H1 (cell line): ENCODE data around the gene MPP3. TPM values are rescaled to one million over a fixed set of nuclear protein-coding genes. Genes with fewer than 3 reads are reported as not detected.

Source experiments
- CTCF ChIA-PET: fragments of 300-600 bp; sonication (Branson Sonifier 250); formaldehyde crosslinking; loops from one replicate; lab custom pipeline; 2021; ENCODE audit not compliant: partially characterized antibody; lab: Charles Lee
- POLR2A ChIA-PET: fragments of 300-600 bp; sonication (Branson Sonifier 250); formaldehyde crosslinking; loops from one replicate; lab custom pipeline; 2021; ENCODE audit warnings: inconsistent platforms; ENCODE audit not compliant: partially characterized antibody; lab: Charles Lee
- DNase-seq, 2 experiments: peaks; one replicate each; pipeline versions ENCODE4 v3.0.0 to v3.0.0-alpha.2; 2010 to 2022; ENCODE audit warnings: low spot score in 2 of 2, low read depth in 1 of 2, mixed read lengths in 1 of 2
- FAIRE-seq: peaks from 2 replicates; lab custom pipeline; 2011; peaks lifted over from hg19 to GRCh38; lab: Jason Lieb, UNC
- H2AFZ ChIP-seq: 2 replicates; pipeline ENCODE4 v1.8.1; 2012; ENCODE audit warnings: low read length, inconsistent platforms
- H2AK5ac ChIP-seq: 2 replicates; pipeline ENCODE4 v1.6.1; 2013; ENCODE audit warnings: low read depth, low read length
- H2BK120ac ChIP-seq: replicated peaks from 2 replicates; pipeline ENCODE3; 2013; ENCODE audit warnings: low read depth, low read length, inconsistent platforms
- H2BK12ac ChIP-seq: 2 replicates; pipeline ENCODE4 v1.6.1; 2013; ENCODE audit warnings: low read depth, low read length
- H2BK15ac ChIP-seq: 2 replicates; pipeline ENCODE4 v1.6.1; 2013; ENCODE audit warnings: low read length
- H2BK20ac ChIP-seq: 2 replicates; pipeline ENCODE4 v1.6.1; 2013; ENCODE audit warnings: low read length
- H2BK5ac ChIP-seq: 2 replicates; pipeline ENCODE4 v1.6.1; 2013; ENCODE audit warnings: low read depth, low read length
- H3K14ac ChIP-seq: 2 replicates; pipeline ENCODE4 v1.6.1; 2013; ENCODE audit warnings: inconsistent platforms; ENCODE audit not compliant: insufficient read length
- H3K18ac ChIP-seq: 2 replicates; pipeline ENCODE4 v1.6.1; 2013; ENCODE audit warnings: low read length; ENCODE audit errors: extremely low read depth
- H3K23ac ChIP-seq: 2 replicates; pipeline ENCODE4 v1.6.1; 2013; ENCODE audit warnings: inconsistent platforms; ENCODE audit not compliant: insufficient read length
- H3K23me2 ChIP-seq: 2 replicates; pipeline ENCODE4 v1.6.1; 2013; ENCODE audit warnings: low read depth, low read length
- H3K27ac ChIP-seq: 2 replicates; pipeline ENCODE4 v1.6.1; 2011; ENCODE audit warnings: low read depth, low read length, inconsistent platforms
- H3K27me3 ChIP-seq, 4 experiments: replicated peaks in 1 of 4; 1 replicate in 1 of 4; 2 replicates in 3 of 4; pipeline versions ENCODE4 v1.6.1 to v1.8.1; 2011 to 2013; ENCODE audit warnings: low read length in 3 of 4, mild to moderate bottlenecking in 3 of 4, inconsistent platforms in 2 of 4, mixed read lengths in 2 of 4, moderate library complexity in 1 of 4; ENCODE audit not compliant: control insufficient read depth in 3 of 4, insufficient read depth in 3 of 4; ENCODE audit errors: extremely low read depth in 1 of 4
- H3K36me3 ChIP-seq, 4 experiments: 2 replicates each; pipeline versions ENCODE4 v1.6.1 to v1.8.1; 2011 to 2013; ENCODE audit warnings: mild to moderate bottlenecking in 4 of 4, low read length in 3 of 4, moderate library complexity in 2 of 4, control low read depth in 1 of 4, inconsistent platforms in 1 of 4; ENCODE audit not compliant: insufficient read depth in 4 of 4, control insufficient read depth in 2 of 4
- H3K4ac ChIP-seq: replicated peaks from 2 replicates; pipeline ENCODE3; 2013; ENCODE audit warnings: low read length, low read depth, mixed read lengths, inconsistent platforms; ENCODE audit not compliant: insufficient read length
- H3K4me1 ChIP-seq, 4 experiments: replicated peaks in 1 of 4; 1 replicate in 1 of 4; 2 replicates in 3 of 4; pipeline versions ENCODE4 v1.6.1 to v1.8.1; 2011 to 2013; ENCODE audit warnings: low read length in 3 of 4, inconsistent platforms in 2 of 4, mixed read lengths in 1 of 4; ENCODE audit not compliant: insufficient read depth in 4 of 4, control insufficient read depth in 3 of 4
- H3K4me2 ChIP-seq, 2 experiments: 2 replicates each; pipeline versions ENCODE4 v1.6.1 to v1.8.1; 2011 to 2013; ENCODE audit warnings: low read depth in 2 of 2, low read length in 2 of 2, control low read depth in 1 of 2, inconsistent platforms in 1 of 2, mild to moderate bottlenecking in 1 of 2; ENCODE audit not compliant: insufficient read depth in 1 of 2
- H3K4me3 ChIP-seq, 4 experiments: fragments of 200-600, 300-600 bp in 1 of 4; sonication (generic), shearing (Covaris generic), sonication (Bioruptor Twin) in 1 of 4; 2 replicates each; pipeline versions ENCODE4 v1.5.1 to v1.8.1; 2011 to 2016; ENCODE audit warnings: low read length in 4 of 4, low read depth in 3 of 4, control low read depth in 2 of 4, inconsistent platforms in 2 of 4, mild to moderate bottlenecking in 2 of 4, mixed read lengths in 1 of 4, moderate library complexity in 1 of 4; ENCODE audit not compliant: insufficient read depth in 2 of 4; ENCODE audit errors: extremely low read depth in 1 of 4
- H3K56ac ChIP-seq: replicated peaks from 2 replicates; pipeline ENCODE3; 2013; ENCODE audit warnings: low read depth, mild to moderate bottlenecking, mixed read lengths, low read length, inconsistent platforms; ENCODE audit not compliant: insufficient read length
- H3K79me1 ChIP-seq: 2 replicates; pipeline ENCODE4 v1.6.1; 2013; ENCODE audit warnings: low read depth, low read length, control low read depth
- H3K79me2 ChIP-seq, 2 experiments: 2 replicates each; pipeline versions ENCODE4 v1.6.1 to v1.8.1; 2012 to 2013; ENCODE audit warnings: low read length in 2 of 2, mild to moderate bottlenecking in 2 of 2, inconsistent platforms in 1 of 2; ENCODE audit not compliant: insufficient read depth in 2 of 2, control insufficient read depth in 1 of 2
- H3K9ac ChIP-seq, 4 experiments: replicated peaks in 1 of 4; 1 replicate in 1 of 4; 2 replicates in 3 of 4; pipeline versions ENCODE4 v1.6.1 to v1.8.1; 2011 to 2013; ENCODE audit warnings: low read depth in 3 of 4, low read length in 3 of 4, control low read depth in 2 of 4, mild to moderate bottlenecking in 2 of 4, moderate library complexity in 2 of 4, inconsistent platforms in 1 of 4; ENCODE audit errors: extremely low read depth in 1 of 4
- H3K9me3 ChIP-seq, 2 experiments: 2 replicates each; pipeline versions ENCODE4 v1.6.1 to v1.8.1; 2012 to 2013; ENCODE audit warnings: mild to moderate bottlenecking in 2 of 2, moderate library complexity in 2 of 2, control low read depth in 1 of 2, inconsistent platforms in 1 of 2, low read depth in 1 of 2, low read length in 1 of 2, mixed read lengths in 1 of 2; ENCODE audit not compliant: insufficient read depth in 2 of 2
- H4K20me1 ChIP-seq, 2 experiments: replicated peaks in 1 of 2; 2 replicates each; pipeline versions ENCODE3 to v1.8.1; 2011 to 2013; ENCODE audit warnings: inconsistent platforms in 2 of 2, low read length in 2 of 2, mild to moderate bottlenecking in 1 of 2; ENCODE audit not compliant: insufficient read depth in 2 of 2, control insufficient read depth in 1 of 2
- H4K5ac ChIP-seq: 2 replicates; pipeline ENCODE4 v1.6.1; 2013; ENCODE audit warnings: low read length, low read depth, mixed read lengths, inconsistent platforms; ENCODE audit not compliant: insufficient read length
- H4K8ac ChIP-seq: 2 replicates; pipeline ENCODE4 v1.8.0; 2013; ENCODE audit warnings: mild to moderate bottlenecking, moderate library complexity, low read length, inconsistent platforms; ENCODE audit not compliant: insufficient read depth; ENCODE audit errors: extremely low read depth
- H4K91ac ChIP-seq: replicated peaks from 2 replicates; pipeline ENCODE3; 2013; ENCODE audit warnings: low read length, mixed read lengths, inconsistent platforms; ENCODE audit not compliant: insufficient read length
- ATF3 ChIP-seq: IDR thresholded peaks from 2 replicates; pipeline ENCODE4 v1.6.1; 2011; ENCODE audit warnings: low read depth, mild to moderate bottlenecking, low read length; ENCODE audit not compliant: insufficient read depth
- BACH1 ChIP-seq: IDR thresholded peaks from 2 replicates; pipeline ENCODE4 v1.6.1; 2012; ENCODE audit warnings: low read length, improper control_type of control experiment
- BRCA1 ChIP-seq: IDR thresholded peaks from 2 replicates; pipeline ENCODE4 v1.6.1; 2012; ENCODE audit warnings: low read depth, low read length, improper control_type of control experiment
- CBX5 ChIP-seq: fragments of 300-800, 300-1000 bp; sonication (generic); IDR thresholded peaks from 2 replicates; pipeline ENCODE4 v1.7.1; 2016; ENCODE audit warnings: antibody characterized with exemption, low read length, low read depth
- CEBPB ChIP-seq: IDR thresholded peaks from 2 replicates; pipeline ENCODE4 v1.6.1; 2012; ENCODE audit warnings: low read depth, low read length
- CTBP2 ChIP-seq: IDR thresholded peaks from 2 replicates; pipeline ENCODE4 v1.7.0; 2011; ENCODE audit warnings: borderline replicate concordance, mild to moderate bottlenecking, moderate library complexity, mixed read lengths, low read length; ENCODE audit not compliant: insufficient read depth, insufficient read length
- GTF2F1 ChIP-seq: IDR thresholded peaks from 2 replicates; pipeline ENCODE4 v1.6.1; 2012; ENCODE audit warnings: low read depth, low read length, improper control_type of control experiment, borderline replicate concordance
- HDAC6 ChIP-seq: IDR thresholded peaks from one replicate; pipeline ENCODE4 v1.7.1; 2012; ENCODE audit warnings: low read depth, mild to moderate bottlenecking, inconsistent platforms, low read length, moderate library complexity
- JUN ChIP-seq: IDR thresholded peaks from 2 replicates; pipeline ENCODE4 v1.6.1; 2011; ENCODE audit warnings: low read depth, mild to moderate bottlenecking, improper control_type of control experiment, low read length
- MAX ChIP-seq: IDR thresholded peaks from 2 replicates; pipeline ENCODE4 v1.6.1; 2012; ENCODE audit warnings: inconsistent platforms
- POU5F1 ChIP-seq: IDR thresholded peaks from 2 replicates; pipeline ENCODE4 v1.6.1; 2011; ENCODE audit warnings: low read depth, mild to moderate bottlenecking, low read length, moderate library complexity
- RBBP5 ChIP-seq: IDR thresholded peaks from 2 replicates; pipeline ENCODE4 v1.7.1; 2012; ENCODE audit warnings: low read depth, mild to moderate bottlenecking, inconsistent platforms, low read length, moderate library complexity, borderline replicate concordance
- SP4 ChIP-seq: IDR thresholded peaks from 2 replicates; pipeline ENCODE4 v1.6.1; 2012; ENCODE audit warnings: low read length, inconsistent platforms
- YY1 ChIP-seq: IDR thresholded peaks from 2 replicates; pipeline ENCODE4 v1.6.1; 2011; ENCODE audit warnings: low read depth, mild to moderate bottlenecking, low read length
- WGBS, 2 experiments: shearing (Covaris generic) in 1 of 2; methylation state at CpG; one replicate each; pipeline versions ENCODE4 v1.1.6 to v1.1.7; 2013 to 2015; ENCODE audit warnings: low lambda C conversion rate in 2 of 2, mixed read lengths in 2 of 2, inconsistent platforms in 1 of 2, low coverage in 1 of 2, missing lambda C conversion rate in 1 of 2; ENCODE audit not compliant: insufficient replicate concordance in 2 of 2, insufficient coverage in 1 of 2, insufficient read length in 1 of 2; ENCODE audit errors: extremely low coverage in 1 of 2, missing lambda C conversion rate in 1 of 2; 5-methylcytosine and 5-hydroxymethylcytosine counted together
- polyA plus RNA-seq, 7 experiments: library from polyadenylated mRNA; depleted of rRNA in 3 of 7; stranded (reverse) in 5 of 7; unstranded in 2 of 7; fragments of >200 nt in 5 of 7; fragments of 200-250 nt in 2 of 7; gene quantifications; 1 replicate in 5 of 7; 2 replicates in 1 of 7; 4 replicates in 1 of 7; pipeline versions ENCODE4 v1.2.1 to v1.2.3, GENCODE V29; 2011 to 2013; ENCODE audit warnings: missing spikeins in 2 of 7, mixed read lengths in 2 of 7
- total RNA-seq: library from RNA; stranded (reverse); fragmentation: NEBNext Ultra II Directional; extraction: Animal tissue kit (Norgen Biotek cat#: 25700); gene quantifications from 2 replicates; pipeline ENCODE4 v1.2.1, GENCODE V29; 2021

Gene MPP3
- total and polyA plus RNA-seq, 2 of the 8 experiments (the other 6 are each of a cell fraction or from before 2014, with no cell fraction given): 3.1 to 6.1 TPM

GRCh38 chr17:43860077-43860725 lies 27.3 kb upstream of the MPP3 start:
- Histone ChIP-seq H2AFZ (no peak overlapping the region), H3K4ac (no peak overlapping the region), H3K23me2 (no peaks in the 10 kb centered on the region), H4K91ac (no peak overlapping the region), H2BK15ac (no peak overlapping the region), H3K18ac (no peak overlapping the region), H3K23ac (no peak overlapping the region), H2AK5ac (no peak overlapping the region), H3K56ac (no peak overlapping the region), H2BK20ac (no peak overlapping the region), H3K79me1 (no peaks in the 10 kb centered on the region), H3K14ac (no peak overlapping the region), H3K27me3 (no peaks in the 10 kb centered on the region), H2BK5ac (no peak overlapping the region), H3K9ac (no peak overlapping the region), H4K20me1 (no peaks in the 10 kb centered on the region), H3K36me3 (no peaks in the 10 kb centered on the region), H2BK120ac (no peak overlapping the region), H2BK12ac (no peak overlapping the region), H3K4me2 (no peak overlapping the region), H4K5ac (no peak overlapping the region), H4K8ac (no peak overlapping the region), H3K4me1 (peaks cover 0 to 4% (median under 1%) of the 10 kb centered on the region in 4 experiments; a peak in 3 of 7 replicates), H3K79me2 (no peaks in the 10 kb centered on the region), H3K9me3 (no peaks in the 10 kb centered on the region), H3K27ac (no peak overlapping the region), H3K4me3 (no peak overlapping the region)
- no peak for FAIRE-seq
- CTCF ChIA-PET: interaction anchor here (0.6 to 6.0 kb wide), 7 partner anchors 9 to 516 kb away, joined by 3 to 30 read pairs (median 4); partner anchors contain the start of gene CD300LG
- DNase-seq: no peak
- POLR2A ChIA-PET: no interaction called here
- WGBS, 2 experiments: 88% methylated on average over 12 of the region's 12 CpGs; no CpG with 5 or more reads in 1 of the 2 experiments
- TF ChIP-seq RBBP5: no peak
- no peak for TF ChIP-seq CTBP2
- TF ChIP-seq BACH1: no peak
- no peak for TF ChIP-seq CBX5
- TF ChIP-seq ATF3: no peak
- no peak for TF ChIP-seq YY1
- TF ChIP-seq BRCA1: no peak
- no peak for TF ChIP-seq MAX
- no peak for TF ChIP-seq HDAC6
- TF ChIP-seq CEBPB: no peak
- TF ChIP-seq GTF2F1: no peak
- no peak for TF ChIP-seq SP4
- no peak for TF ChIP-seq POU5F1
- no peak for TF ChIP-seq JUN
- TF ChIP-seq, all 59 proteins: peak for 0
